H9 (cell line): ENCODE data around the gene RNF213. TPM values are rescaled to one million over a fixed set of nuclear protein-coding genes. Genes with fewer than 3 reads are reported as not detected.

Experiments used
- DNase-seq: peaks from one replicate; pipeline ENCODE4 v3.0.0-alpha.2; 2017
- H2AFZ ChIP-seq: one replicate; pipeline ENCODE4 v1.6.1; 2013; ENCODE audit warnings: mild to moderate bottlenecking, low read length, control low read depth, moderate library complexity
- H2AK5ac ChIP-seq: 2 replicates; pipeline ENCODE4 v1.6.1; 2013; ENCODE audit warnings: low read length, control low read depth, mixed read lengths; ENCODE audit not compliant: insufficient read length
- H2BK120ac ChIP-seq: one replicate; pipeline ENCODE4 v1.6.1; 2013; ENCODE audit warnings: low read depth, mild to moderate bottlenecking, low read length, control low read depth, inconsistent platforms; ENCODE audit not compliant: poor library complexity, severe bottlenecking
- H2BK12ac ChIP-seq: 2 replicates; pipeline ENCODE4 v1.6.1; 2013; ENCODE audit warnings: low read length, control low read depth, mixed read lengths, low read depth; ENCODE audit not compliant: insufficient read length
- H2BK15ac ChIP-seq: 2 replicates; pipeline ENCODE4 v1.6.1; 2013; ENCODE audit warnings: low read depth, low read length, control low read depth
- H2BK20ac ChIP-seq: one replicate; pipeline ENCODE4 v1.6.1; 2013; ENCODE audit warnings: low read depth, mild to moderate bottlenecking, low read length, control low read depth, inconsistent platforms; ENCODE audit not compliant: poor library complexity, severe bottlenecking
- H2BK5ac ChIP-seq: 2 replicates; pipeline ENCODE4 v1.6.1; 2013; ENCODE audit warnings: low read length, control low read depth, mixed read lengths; ENCODE audit not compliant: insufficient read length
- H3K14ac ChIP-seq: 2 replicates; pipeline ENCODE4 v1.6.1; 2013; ENCODE audit warnings: low read length, control low read depth; ENCODE audit not compliant: insufficient read depth
- H3K18ac ChIP-seq: 2 replicates; pipeline ENCODE4 v1.6.1; 2013; ENCODE audit warnings: low read depth, mild to moderate bottlenecking, mixed read lengths, low read length, control low read depth; ENCODE audit not compliant: insufficient read length
- H3K23ac ChIP-seq: 2 replicates; pipeline ENCODE4 v1.6.1; 2013; ENCODE audit warnings: low read length, control low read depth, mixed read lengths, low read depth; ENCODE audit not compliant: insufficient read length
- H3K23me2 ChIP-seq: 2 replicates; pipeline ENCODE4 v1.6.1; 2013; ENCODE audit warnings: low read depth, mild to moderate bottlenecking, mixed read lengths, low read length, control low read depth; ENCODE audit not compliant: insufficient read length, poor library complexity, severe bottlenecking
- H3K27ac ChIP-seq: 2 replicates; pipeline ENCODE4 v1.5.1; 2013; ENCODE audit warnings: low read length, control low read depth, mixed read lengths, low read depth; ENCODE audit not compliant: insufficient read length
- H3K27me3 ChIP-seq: 2 replicates; pipeline ENCODE4 v1.6.1; 2013; ENCODE audit warnings: low read length, control low read depth, inconsistent platforms; ENCODE audit not compliant: insufficient read depth
- H3K4ac ChIP-seq: 2 replicates; pipeline ENCODE4 v1.6.1; 2013; ENCODE audit warnings: low read depth, mild to moderate bottlenecking, control low read depth, inconsistent platforms, low read length, moderate library complexity
- H3K4me1 ChIP-seq: 2 replicates; pipeline ENCODE4 v1.6.1; 2013; ENCODE audit warnings: low read length, control low read depth, inconsistent platforms; ENCODE audit not compliant: insufficient read depth
- H3K4me2 ChIP-seq: 2 replicates; pipeline ENCODE4 v1.6.1; 2013; ENCODE audit warnings: low read length, control low read depth, mixed read lengths; ENCODE audit not compliant: insufficient read length, insufficient read depth
- H3K56ac ChIP-seq: 2 replicates; pipeline ENCODE4 v1.6.1; 2013; ENCODE audit warnings: low read depth, mild to moderate bottlenecking, mixed read lengths, low read length, control low read depth; ENCODE audit not compliant: insufficient read length
- H3K79me1 ChIP-seq: 2 replicates; pipeline ENCODE4 v1.6.1; 2013; ENCODE audit warnings: low read depth, mild to moderate bottlenecking, moderate library complexity, low read length, control low read depth, inconsistent platforms; ENCODE audit not compliant: insufficient read depth, poor library complexity, severe bottlenecking
- H3K79me2 ChIP-seq: 2 replicates; pipeline ENCODE4 v1.6.1; 2013; ENCODE audit warnings: low read length, control low read depth, inconsistent platforms; ENCODE audit not compliant: insufficient read depth
- H3K9ac ChIP-seq: 2 replicates; pipeline ENCODE4 v1.6.1; 2013; ENCODE audit warnings: low read length, control low read depth, mixed read lengths; ENCODE audit not compliant: insufficient read length; ENCODE audit errors: extremely low read depth
- H3K9me3 ChIP-seq: one replicate; pipeline ENCODE4 v1.6.1; 2013; ENCODE audit warnings: low read depth, low read length, inconsistent platforms; ENCODE audit not compliant: control insufficient read depth
- H3T11ph ChIP-seq: one replicate; pipeline ENCODE4 v1.6.1; 2013; ENCODE audit warnings: mild to moderate bottlenecking, low read length, control low read depth, inconsistent platforms
- H4K20me1 ChIP-seq: one replicate; pipeline ENCODE4 v1.6.1; 2013; ENCODE audit not compliant: control insufficient read depth, insufficient read length, insufficient read depth
- H4K5ac ChIP-seq: 2 replicates; pipeline ENCODE4 v1.6.1; 2013; ENCODE audit warnings: low read depth, mild to moderate bottlenecking, mixed read lengths, low read length, control low read depth; ENCODE audit not compliant: insufficient read length
- H4K8ac ChIP-seq: replicated peaks from 2 replicates; pipeline ENCODE4 v1.6.1; 2013; ENCODE audit warnings: low read length, control low read depth, mixed read lengths, low read depth; ENCODE audit not compliant: insufficient read length
- H4K91ac ChIP-seq: 2 replicates; pipeline ENCODE4 v1.6.1; 2013; ENCODE audit warnings: low read depth, mild to moderate bottlenecking, moderate library complexity, mixed read lengths, low read length, control low read depth; ENCODE audit not compliant: insufficient read length
- H3K27ac Mint-ChIP-seq, 3 experiments: 2 replicates in 2 of 3; 3 replicates in 1 of 3; pipeline ENCODE4 v1.8.0; 2020 to 2021; ENCODE audit warnings: mixed read lengths in 3 of 3, mild to moderate bottlenecking in 1 of 3, moderate library complexity in 1 of 3
- H3K27me3 Mint-ChIP-seq: 2 replicates; pipeline ENCODE4 v1.8.0; 2021; ENCODE audit warnings: low read depth, mild to moderate bottlenecking, moderate library complexity, mixed read lengths
- H3K36me3 Mint-ChIP-seq, 3 experiments: 2 replicates in 2 of 3; 3 replicates in 1 of 3; pipeline ENCODE4 v1.8.0; 2020 to 2021; ENCODE audit warnings: low read depth in 3 of 3, mixed read lengths in 3 of 3; ENCODE audit not compliant: insufficient read depth in 1 of 3
- H3K4me1 Mint-ChIP-seq, 2 experiments: 2 replicates each; pipeline ENCODE4 v1.8.0; 2020; ENCODE audit warnings: mixed read lengths in 2 of 2
- H3K4me3 Mint-ChIP-seq, 2 experiments: 2 replicates in 1 of 2; 3 replicates in 1 of 2; pipeline ENCODE4 v1.8.0; 2020 to 2021; ENCODE audit warnings: mild to moderate bottlenecking in 2 of 2, mixed read lengths in 2 of 2, moderate library complexity in 1 of 2
- H3K9me3 Mint-ChIP-seq, 2 experiments: 2 replicates in 1 of 2; 3 replicates in 1 of 2; pipeline ENCODE4 v1.8.0; 2020; ENCODE audit warnings: mild to moderate bottlenecking in 2 of 2, mixed read lengths in 2 of 2, moderate library complexity in 1 of 2
- CTCF ChIP-seq: fragments of 200-600 bp; sonication (generic); conservative IDR thresholded peaks from 3 replicates; pipeline ENCODE4 v1.8.0; 2021; ENCODE audit warnings: antibody characterized with exemption, mild to moderate bottlenecking
- whole genome bisulfite sequencing: extraction: QIAGEN DNeasy Blood & Tissue Kit; methylation state at CpG from one replicate; pipeline ENCODE4 v1.1.7; 2013; ENCODE audit warnings: missing lambda C conversion rate, low lambda C conversion rate, mixed read lengths; ENCODE audit not compliant: insufficient read length; ENCODE audit errors: extremely low coverage; 5-methylcytosine and 5-hydroxymethylcytosine counted together
- total RNA-seq: library from RNA; stranded (reverse); gene quantifications from 2 replicates; pipeline ENCODE4 v1.2.1, GENCODE V29; 2021

The RNF213 gene
- total RNA-seq, 1 experiment from 2014 or later: 34.3 TPM

GRCh38 chr17:80422276-80422675 lies 161.6 kb downstream of the RNF213 start:
- Histone ChIP-seq H3K79me1 (no peaks in the 10 kb centered on the region), H3K18ac (no peak overlapping the region), H2AFZ (no peak overlapping the region), H2AK5ac (no peak overlapping the region), H3K23ac (no peak overlapping the region), H3K23me2 (no peaks in the 10 kb centered on the region), H3K4me1 (no peaks in the 10 kb centered on the region), H4K91ac (no peak overlapping the region), H3K79me2 (no peaks in the 10 kb centered on the region), H4K20me1 (no peaks in the 10 kb centered on the region), H3K4me2 (no peak overlapping the region), H2BK5ac (no peak overlapping the region), H3K4ac (no peak overlapping the region), H3K14ac (no peak overlapping the region), H3K9ac (no peak overlapping the region), H2BK12ac (no peak overlapping the region), H3K27ac (no peak overlapping the region), H4K8ac (no peak overlapping the region), H3K27me3 (no peaks in the 10 kb centered on the region), H3K9me3 (no peaks in the 10 kb centered on the region), H2BK15ac (no peak overlapping the region), H2BK120ac (no peak overlapping the region), H3T11ph (no peak overlapping the region), H3K56ac (no peak overlapping the region), H4K5ac (no peak overlapping the region), H2BK20ac (no peak overlapping the region)
- no peak overlapping the region for H3K4me3 Mint-ChIP-seq
- WGBS: no CpG with 5 or more reads among the region's 18 CpGs
- no peak for DNase-seq
- peaks cover 3 to 7% of the 10 kb centered on the region in 2 experiments for H3K4me1 Mint-ChIP-seq
- no peaks in the 10 kb centered on the region for H3K9me3 Mint-ChIP-seq
- no peak for TF ChIP-seq CTCF
- peaks cover 2 to 9% (median 9%) of the 10 kb centered on the region in 3 experiments; a peak in 3 of 7 replicates for H3K36me3 Mint-ChIP-seq
- H3K27me3 Mint-ChIP-seq: peaks cover 2% of the 10 kb centered on the region
- H3K27ac Mint-ChIP-seq: peak overlapping the region in 1 of 3 experiments; percentile 79; a peak in 1 of 7 replicates
